Caco-2 (cell line): Measurements from ENCODE around the gene LENG8. TPM values are rescaled to one million over a fixed set of nuclear protein-coding genes. Genes with fewer than 3 reads are reported as not detected.

ENCODE experiments used
- BruUV-seq: library from RNA; stranded (reverse); fragments of 400-500 nt; replicated peaks from 2 replicates; lab custom pipeline; 2021; lab: Mats Ljungman, UMichigan
- CTCF ChIA-PET: fragments of 300-600 bp; sonication (Branson Sonifier 250); formaldehyde crosslinking; loops from one replicate; lab custom pipeline; 2022; ENCODE audit warnings: antibody characterized with exemption; lab: Charles Lee
- POLR2A ChIA-PET: fragments of 300-600 bp; sonication (Branson Sonifier 250); formaldehyde crosslinking; loops from one replicate; lab custom pipeline; 2022; ENCODE audit warnings: antibody characterized with exemption; lab: Charles Lee
- DNase-seq, 2 experiments: peaks; one replicate each; pipeline versions ENCODE4 v3.0.0 to v3.0.0-alpha.2; 2020 to 2022
- H3K27me3 ChIP-seq: replicated peaks from 2 replicates; pipeline ENCODE4 v1.6.0; 2011; ENCODE audit warnings: low read length; ENCODE audit not compliant: control insufficient read depth, insufficient read depth
- H3K36me3 ChIP-seq: 2 replicates; pipeline ENCODE4 v1.5.1; 2011; ENCODE audit warnings: low read length; ENCODE audit not compliant: control insufficient read depth, insufficient read depth
- H3K4me1 ChIP-seq: fragments of 250-450 bp; sonication (Bioruptor Pico); 2 replicates; pipeline ENCODE4 v1.5.1; 2020; ENCODE audit warnings: mild to moderate bottlenecking
- H3K4me3 ChIP-seq: 2 replicates; pipeline ENCODE4 v1.5.1; 2011; ENCODE audit warnings: low read depth, mild to moderate bottlenecking, control low read depth, low read length
- H3K9me3 ChIP-seq: fragments of 250-450 bp; sonication (Bioruptor Pico); 2 replicates; pipeline ENCODE4 v1.5.1; 2020; ENCODE audit warnings: mild to moderate bottlenecking, moderate library complexity
- H3K27ac Mint-ChIP-seq: one replicate; pipeline ENCODE4 v1.8.0; 2022; ENCODE audit warnings: mixed read lengths; ENCODE audit not compliant: unreplicated experiment
- H3K27me3 Mint-ChIP-seq: one replicate; pipeline ENCODE4 v1.8.0; 2022; ENCODE audit warnings: mixed read lengths; ENCODE audit not compliant: insufficient read depth, unreplicated experiment
- H3K36me3 Mint-ChIP-seq: one replicate; pipeline ENCODE4 v1.8.0; 2022; ENCODE audit warnings: mild to moderate bottlenecking, mixed read lengths; ENCODE audit not compliant: insufficient read depth, unreplicated experiment
- H3K4me1 Mint-ChIP-seq: one replicate; pipeline ENCODE4 v1.8.0; 2022; ENCODE audit warnings: low read depth, mixed read lengths; ENCODE audit not compliant: unreplicated experiment
- H3K4me3 Mint-ChIP-seq: one replicate; pipeline ENCODE4 v1.8.0; 2022; ENCODE audit warnings: mild to moderate bottlenecking, moderate library complexity, mixed read lengths; ENCODE audit not compliant: unreplicated experiment
- H3K9me3 Mint-ChIP-seq: one replicate; pipeline ENCODE4 v1.8.0; 2022; ENCODE audit warnings: mixed read lengths; ENCODE audit not compliant: unreplicated experiment
- CTCF ChIP-seq, 2 experiments: fragments of 200-600 bp in 1 of 2; IDR thresholded peaks; 1 replicate in 1 of 2; 2 replicates in 1 of 2; pipeline versions ENCODE4 v1.5.1 to v1.8.0; 2011 to 2022; ENCODE audit warnings: antibody characterized with exemption in 1 of 2, control low read depth in 1 of 2, inconsistent platforms in 1 of 2, low read depth in 1 of 2, low read length in 1 of 2, mild to moderate bottlenecking in 1 of 2, moderate library complexity in 1 of 2; ENCODE audit not compliant: insufficient read depth in 1 of 2, severe bottlenecking in 1 of 2, unreplicated experiment in 1 of 2
- intact Hi-C: fragments of 100-400 bp; cut with micrococcal nuclease; formaldehyde crosslinking; loops from one replicate; pipeline ENCODE4 v1.10.0; 2022; ENCODE audit not compliant: unreplicated experiment
- total RNA-seq: library from RNA; stranded (reverse); gene quantifications from 2 replicates; pipeline ENCODE4 v1.2.3, GENCODE V29; 2022

The LENG8 gene
- total RNA-seq, 1 experiment from 2014 or later, result 143 TPM

DNA sequence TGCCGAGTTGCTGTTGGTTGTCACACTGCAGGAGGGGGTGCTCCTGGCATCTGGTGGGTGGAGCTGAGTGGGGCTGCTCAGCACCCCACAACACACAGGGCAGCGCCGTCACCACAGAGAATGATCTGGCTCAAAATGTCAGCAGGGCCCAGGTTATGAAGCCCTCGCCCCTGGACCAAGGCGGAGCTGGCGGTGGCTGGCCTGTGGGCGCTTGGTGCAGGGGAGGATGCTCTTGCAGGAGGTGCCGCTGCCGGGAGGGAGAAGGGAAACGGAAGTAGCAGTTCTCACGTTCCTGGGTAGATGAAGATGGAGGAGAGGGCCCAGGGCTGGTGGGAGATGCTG, 14.2 kb upstream of the LENG8 start:
- intact Hi-C loops, result no loop called here
- H3K36me3 Mint-ChIP-seq, result peaks cover 40% of the 10 kb centered on the region
- H3K4me3 ChIP-seq, result no peak overlapping the region
- no peaks in the 10 kb centered on the region for H3K9me3 Mint-ChIP-seq
- H3K4me3 Mint-ChIP-seq, result no peak overlapping the region
- H3K27me3 Mint-ChIP-seq, result peaks cover 3% of the 10 kb centered on the region
- H3K4me1 ChIP-seq, result no peaks in the 10 kb centered on the region; the same call in 1 of the 2 replicates
- H3K4me1 Mint-ChIP-seq, result peaks cover 9% of the 10 kb centered on the region
- no peak overlapping the region for H3K27ac Mint-ChIP-seq
- TF ChIP-seq CTCF (IDR thresholded peaks at IDR 0.05; ENCODE audit: insufficient read depth in 1 of 2, low read depth in 1 of 2, low read length in 1 of 2, severe bottlenecking in 1 of 2, unreplicated experiment in 1 of 2), result no peak
- H3K9me3 ChIP-seq, result no peaks in the 10 kb centered on the region
- no TSS peak for BruUV-seq
- H3K27me3 ChIP-seq, result no peaks in the 10 kb centered on the region
- POLR2A ChIA-PET, result no interaction called here
- CTCF ChIA-PET, result no interaction called here
- no peaks in the 10 kb centered on the region for H3K36me3 ChIP-seq
- DNase-seq, result no peak

GRCh38 chr19:54435551-54436016, 13.4 kb upstream of the LENG8 start:
- TF ChIP-seq CTCF (IDR thresholded peaks at IDR 0.05; ENCODE audit: insufficient read depth in 1 of 2, low read depth in 1 of 2, low read length in 1 of 2, severe bottlenecking in 1 of 2, unreplicated experiment in 1 of 2), result no peak
- H3K4me1 Mint-ChIP-seq, result peaks cover 9% of the 10 kb centered on the region
- DNase-seq, result no peak
- no peak overlapping the region for H3K4me3 Mint-ChIP-seq
- peaks cover 38% of the 10 kb centered on the region for H3K36me3 Mint-ChIP-seq
- Histone ChIP-seq H3K9me3 (no peaks in the 10 kb centered on the region), H3K27me3 (no peaks in the 10 kb centered on the region), H3K4me1 (no peaks in the 10 kb centered on the region; the same call in 1 of the 2 replicates), H3K36me3 (no peaks in the 10 kb centered on the region), H3K4me3 (no peak overlapping the region)
- ChIA-PET POLR2A (no interaction called here), CTCF (no interaction called here)
- H3K27ac Mint-ChIP-seq, result no peak overlapping the region
- no TSS peak for BruUV-seq
- H3K27me3 Mint-ChIP-seq, result peaks cover 3% of the 10 kb centered on the region
- H3K9me3 Mint-ChIP-seq, result no peaks in the 10 kb centered on the region
- intact Hi-C loops, result no loop called here

DNA sequence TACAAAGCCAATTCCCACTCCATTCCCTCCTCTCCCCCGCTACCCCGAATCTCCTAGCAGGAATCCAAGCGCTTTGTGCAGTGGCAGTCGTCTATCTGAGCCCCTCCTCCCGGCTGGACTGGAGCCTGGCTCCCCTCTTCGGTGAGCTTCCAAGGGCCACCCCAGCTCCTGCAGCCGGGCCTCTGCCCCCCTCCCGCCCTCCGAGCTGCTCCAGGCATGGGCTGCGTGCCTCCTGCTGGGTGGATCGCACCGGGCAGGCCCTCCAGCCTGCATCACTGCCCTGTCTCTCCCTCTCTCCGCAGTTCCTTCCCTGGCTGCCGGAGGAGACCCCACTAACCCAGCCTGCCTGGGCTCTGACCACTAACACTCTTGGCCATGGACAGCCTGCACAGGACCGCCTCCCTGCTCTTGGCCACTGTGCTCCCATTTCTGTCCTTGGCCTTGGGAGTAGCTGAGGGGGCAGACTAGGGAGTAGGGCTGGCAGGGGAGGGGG, 12.9 kb upstream of the LENG8 start:
- Histone ChIP-seq H3K36me3 (no peaks in the 10 kb centered on the region), H3K9me3 (no peaks in the 10 kb centered on the region), H3K4me1 (no peaks in the 10 kb centered on the region; the same call in 1 of the 2 replicates), H3K27me3 (no peaks in the 10 kb centered on the region), H3K4me3 (no peak overlapping the region)
- H3K36me3 Mint-ChIP-seq, result peaks cover 37% of the 10 kb centered on the region
- no TSS peak for BruUV-seq
- ChIA-PET POLR2A (no interaction called here), CTCF (no interaction called here)
- H3K4me1 Mint-ChIP-seq, result peaks cover 9% of the 10 kb centered on the region
- TF ChIP-seq CTCF (IDR thresholded peaks at IDR 0.05; ENCODE audit: insufficient read depth in 1 of 2, low read depth in 1 of 2, low read length in 1 of 2, severe bottlenecking in 1 of 2, unreplicated experiment in 1 of 2), result no peak
- no peaks in the 10 kb centered on the region for H3K9me3 Mint-ChIP-seq
- no peak overlapping the region for H3K4me3 Mint-ChIP-seq
- no peak overlapping the region for H3K27ac Mint-ChIP-seq
- DNase-seq, result no peak
- peaks cover 3% of the 10 kb centered on the region for H3K27me3 Mint-ChIP-seq
- intact Hi-C loops, result no loop called here
